Suppressor macrophage (primary cell): ENCODE data around the gene SCFD2.

Source experiments
- DNase-seq, 4 experiments: peaks; one replicate each; pipeline ENCODE4 v3.0.0-alpha.2; 2020 to 2022

Gene SCFD2

DNA sequence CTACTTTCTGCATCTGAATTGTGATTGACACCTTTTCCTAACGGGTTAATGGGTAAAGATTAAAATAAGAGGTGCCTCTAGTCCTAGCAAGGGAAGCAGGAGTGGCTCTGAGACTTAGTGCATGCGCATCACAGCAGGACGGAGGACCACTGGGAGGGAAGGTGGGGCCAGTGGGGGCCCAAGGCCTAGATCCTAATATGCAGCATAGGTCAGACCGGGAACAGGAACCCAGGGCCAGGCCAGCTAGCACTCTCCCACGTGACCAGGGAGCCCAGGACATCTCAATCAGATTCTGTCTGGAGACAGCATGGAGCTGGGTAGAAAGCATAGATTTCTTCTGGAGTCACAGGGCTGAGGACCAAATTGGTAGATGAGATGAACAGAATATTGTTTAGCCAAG, 448.0 kb downstream of the SCFD2 start:
- DNase-seq: no peak

DNA sequence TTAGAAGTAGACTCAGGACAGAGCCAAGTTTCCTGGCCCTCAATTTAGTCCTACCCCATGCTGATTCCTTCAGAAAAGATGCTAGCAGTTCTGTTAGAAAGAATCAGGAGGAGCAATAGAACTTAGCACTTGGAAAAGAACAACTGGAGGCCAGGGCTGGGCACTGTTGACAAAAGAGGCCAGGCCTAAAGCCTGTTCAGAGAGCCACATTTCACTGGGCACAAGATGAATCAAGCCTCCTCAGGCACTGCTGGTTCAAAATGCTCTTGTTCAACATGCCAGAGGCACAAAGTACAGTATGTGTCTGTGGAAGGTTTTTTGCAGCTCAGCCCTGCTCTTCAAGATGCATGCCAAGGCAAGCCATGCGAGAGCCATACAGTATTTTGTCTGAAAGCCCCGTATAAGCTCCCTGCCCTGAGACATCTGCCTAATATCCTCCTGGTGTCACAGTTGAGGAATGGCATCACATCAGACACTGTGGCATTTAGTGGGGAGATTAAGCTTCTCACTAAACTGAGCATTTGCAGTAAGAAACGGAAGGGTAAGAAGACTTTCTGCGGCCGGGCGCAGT, 450.0 kb downstream of the SCFD2 start:
- no peak for DNase-seq

DNA sequence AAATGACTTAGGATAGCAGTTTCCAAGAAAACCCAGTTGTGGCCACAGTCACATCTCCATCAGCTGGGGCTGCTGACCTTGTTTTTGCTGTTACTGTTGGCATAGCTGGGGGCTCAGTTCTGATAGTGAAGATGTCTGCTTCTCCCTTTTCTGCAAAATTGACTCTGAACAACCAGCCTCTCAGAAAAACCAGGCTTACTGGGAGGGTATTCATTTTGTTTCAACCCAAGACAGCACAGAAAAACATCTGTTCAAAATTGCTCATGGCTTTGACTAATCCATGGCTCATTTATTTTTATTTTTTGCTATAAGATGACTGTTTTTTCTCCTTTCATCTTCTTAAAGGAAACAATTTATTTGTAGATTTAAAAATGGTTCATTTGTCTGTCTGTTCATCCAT, 450.7 kb downstream of the SCFD2 start:
- DNase-seq: no peak

DNA sequence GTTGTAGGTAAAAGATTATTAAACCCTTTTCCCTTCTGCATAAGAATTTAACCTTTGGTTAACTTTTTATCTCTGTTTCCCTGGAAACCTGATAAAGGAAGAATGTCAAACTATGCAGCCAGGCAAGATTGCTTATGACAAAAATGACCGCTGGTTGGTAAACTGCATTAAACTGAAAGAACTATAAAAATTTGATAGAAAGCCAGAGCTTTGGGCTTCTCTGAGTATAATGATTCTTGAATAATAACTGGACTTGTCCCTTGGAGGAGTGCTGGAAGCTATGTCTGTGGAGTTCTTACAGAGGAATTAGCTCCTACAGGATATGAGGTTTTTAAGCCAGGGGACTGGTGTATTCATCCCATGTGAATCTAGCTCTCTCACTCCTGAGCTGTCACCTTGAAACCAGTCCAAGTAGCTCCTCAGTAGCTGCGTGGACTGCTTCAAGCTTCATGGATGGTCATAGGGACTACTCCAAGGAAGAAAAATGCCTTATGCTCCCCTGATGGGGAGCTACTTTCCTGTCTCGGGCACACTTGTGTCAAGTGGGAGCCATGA, 451.7 kb downstream of the SCFD2 start:
- no peak for DNase-seq

DNA sequence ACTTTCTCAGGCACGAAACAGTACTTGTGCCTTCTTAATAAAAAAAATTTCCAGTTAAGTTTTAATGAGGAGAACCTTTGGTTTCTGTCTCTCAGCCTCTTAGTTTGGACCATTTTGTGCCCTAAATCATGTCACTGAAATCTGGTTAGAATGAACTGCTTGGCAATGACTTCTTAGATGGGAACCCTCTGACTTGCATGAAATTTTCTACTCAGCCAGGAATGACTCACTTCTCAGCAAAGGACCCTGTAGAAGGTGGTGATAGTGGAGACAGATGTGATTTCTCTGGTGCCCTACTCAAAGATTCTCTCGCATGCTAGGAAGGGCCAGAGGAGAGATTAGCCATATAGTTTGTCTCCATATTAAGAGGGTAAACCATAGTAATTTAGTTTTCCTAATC, 453.3 kb downstream of the SCFD2 start:
- no peak for DNase-seq

DNA sequence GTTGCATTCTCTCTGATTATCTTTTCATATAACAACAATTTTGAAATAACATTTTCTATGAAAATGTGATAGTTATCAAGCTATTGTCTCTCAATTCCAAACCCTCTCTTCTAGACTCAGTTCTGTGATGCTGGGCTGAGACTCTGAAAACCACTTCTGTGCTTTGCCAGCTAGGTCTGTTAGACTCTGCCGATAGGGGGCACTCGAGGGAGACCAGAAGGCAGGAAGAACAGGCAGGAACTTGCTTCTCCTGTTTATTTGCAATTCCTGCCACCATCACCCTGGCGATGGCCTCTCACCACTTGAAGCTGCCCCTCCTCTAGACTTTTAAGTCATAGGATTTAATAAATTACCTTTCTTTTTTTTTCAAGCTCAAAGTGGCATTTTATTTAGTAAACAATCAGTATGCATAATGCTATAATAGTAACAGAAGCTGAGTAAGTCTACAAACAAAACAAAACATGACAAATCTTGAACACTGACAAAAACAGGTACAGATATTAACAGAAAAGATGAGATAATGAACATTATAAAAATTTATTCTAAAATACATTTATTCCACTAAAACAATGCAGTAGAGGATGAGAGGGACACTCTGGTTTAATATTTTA, 454.1 kb downstream of the SCFD2 start:
- DNase-seq: peak; percentile 75 to 89 (median 84)

DNA sequence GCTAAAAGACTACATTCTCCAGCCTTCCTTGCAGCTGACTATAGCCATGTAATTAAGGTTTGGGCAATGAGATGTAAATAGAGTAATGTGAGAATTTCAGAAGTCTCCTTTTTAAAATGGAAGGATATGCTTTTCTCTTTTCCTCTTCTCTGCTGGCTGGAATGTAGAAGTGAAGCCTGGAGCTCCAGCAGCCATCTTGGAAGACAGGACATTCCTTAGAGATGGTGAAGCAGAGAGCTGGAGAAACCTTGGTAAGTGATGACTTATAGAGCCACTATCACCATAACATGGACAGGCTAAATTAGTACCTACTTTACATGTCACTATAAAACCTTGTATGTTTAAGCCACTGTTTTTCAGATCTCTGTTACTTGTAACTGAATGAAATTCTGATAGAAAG, 455.7 kb downstream of the SCFD2 start:
- no peak for DNase-seq

DNA sequence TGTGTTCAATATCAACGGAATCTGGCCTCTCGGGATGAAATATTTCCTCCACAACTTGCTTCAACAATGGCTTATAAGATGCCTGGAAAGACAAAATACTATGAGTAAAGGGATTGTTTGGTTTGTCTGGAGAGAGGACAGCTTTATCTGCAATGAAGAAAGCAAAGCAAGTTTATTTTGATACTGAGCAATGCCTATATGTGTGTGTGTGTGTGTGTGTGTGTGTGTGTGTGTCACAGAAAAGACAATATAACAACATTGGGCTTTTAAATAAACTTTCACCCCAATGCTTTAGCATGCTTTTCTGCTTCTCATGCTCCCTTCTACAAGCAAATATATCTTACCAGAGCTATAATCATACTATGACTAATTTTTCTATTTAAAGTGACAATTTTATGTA, 458.4 kb downstream of the SCFD2 start:
- DNase-seq: no peak

DNA sequence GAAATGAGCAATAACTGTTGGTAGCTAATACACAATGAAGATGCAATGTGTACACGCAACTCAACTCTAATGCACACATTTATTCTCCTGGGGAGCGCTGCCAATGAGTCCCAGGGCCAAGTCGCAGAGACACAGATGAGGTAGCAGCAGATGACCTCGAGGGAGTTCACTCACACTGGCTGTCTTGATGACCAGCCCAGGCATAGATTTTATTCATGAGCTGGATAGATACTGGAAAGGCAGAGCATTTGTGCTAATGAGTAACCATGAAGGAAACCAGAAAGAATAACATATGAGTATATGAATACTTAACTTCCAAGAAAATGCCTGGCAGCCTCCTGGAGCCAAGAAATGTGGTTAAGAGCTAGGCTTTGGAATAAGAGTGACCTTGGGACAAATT, 461.4 kb downstream of the SCFD2 start:
- no peak for DNase-seq

DNA sequence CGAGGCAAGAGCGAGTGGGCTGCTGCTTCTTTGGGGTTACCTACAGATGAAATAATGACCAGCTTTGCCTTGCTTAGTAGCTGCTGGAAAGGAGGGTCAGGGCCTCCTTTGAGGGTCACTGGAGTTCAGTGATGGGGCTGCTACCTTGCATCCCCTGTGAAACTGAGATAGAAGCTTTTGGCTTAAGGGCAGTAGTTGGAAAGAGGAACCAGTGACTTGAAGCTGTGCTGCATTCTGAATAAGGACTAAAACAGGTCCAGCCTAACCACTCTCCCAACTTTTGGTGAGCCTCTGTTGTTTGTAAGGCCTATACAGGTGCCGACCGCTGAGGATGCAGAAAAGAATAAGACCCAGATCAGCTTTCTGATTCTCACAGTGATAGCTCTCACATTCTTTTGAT, 462.6 kb downstream of the SCFD2 start:
- DNase-seq: no peak

DNA sequence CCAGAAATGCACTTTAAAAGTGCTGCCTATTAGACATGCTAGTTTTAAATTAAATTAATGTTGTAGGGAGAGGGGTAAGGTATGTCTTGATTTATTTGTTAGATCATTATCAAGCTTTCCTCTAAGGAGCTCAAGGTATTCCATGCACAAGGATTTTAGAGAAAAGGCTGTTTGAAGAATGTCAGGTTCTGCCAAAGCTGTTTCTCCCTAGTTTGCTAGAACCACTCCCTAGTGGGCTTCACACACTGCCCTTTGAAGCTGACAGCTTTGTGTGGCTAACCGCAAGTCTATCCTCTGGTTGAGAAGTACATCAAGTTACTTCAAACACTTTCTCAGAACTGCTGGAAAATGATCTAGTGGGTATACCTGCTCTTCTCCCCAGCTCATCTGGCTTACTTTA, 471.4 kb downstream of the SCFD2 start:
- DNase-seq: no peak

DNA sequence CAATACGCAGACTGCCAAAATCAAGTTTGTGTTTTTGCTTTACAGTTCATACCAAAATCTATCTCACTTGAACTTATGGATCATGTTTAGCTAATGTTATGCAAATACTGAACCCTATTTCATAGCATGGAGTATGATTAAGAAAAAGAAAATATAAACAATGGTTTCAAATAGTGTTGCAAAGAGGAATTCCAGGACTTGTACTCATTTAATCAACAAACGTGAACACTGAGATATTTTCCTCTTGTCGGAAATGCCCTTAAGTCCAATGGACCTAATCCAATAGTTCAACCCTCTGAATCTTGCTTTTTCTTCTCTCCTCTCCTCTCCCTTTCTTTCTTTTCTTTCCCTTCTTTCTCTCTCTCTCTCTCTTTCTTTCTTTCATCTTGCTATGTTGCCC, 473.0 kb downstream of the SCFD2 start:
- no peak for DNase-seq

DNA sequence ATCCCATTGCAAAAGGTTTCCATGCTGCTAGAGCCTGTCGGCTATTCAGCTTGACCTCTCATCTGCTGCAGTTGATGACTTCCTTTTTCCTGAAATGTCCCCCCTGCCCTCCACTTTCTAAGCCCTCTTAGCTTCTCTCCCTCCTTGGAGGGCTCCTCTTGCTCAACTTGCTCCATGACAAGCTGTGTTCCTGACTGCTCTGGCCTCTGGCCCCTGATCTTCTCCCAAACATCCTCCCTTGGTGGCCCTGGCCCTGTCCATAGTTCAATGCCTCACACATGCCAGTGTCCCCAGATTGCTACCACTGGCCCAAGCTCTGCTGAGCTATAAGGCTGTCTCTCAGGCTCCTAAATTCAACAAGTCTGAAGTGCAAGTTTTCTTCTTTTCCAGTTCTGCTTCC, 474.1 kb downstream of the SCFD2 start:
- DNase-seq: no peak

DNA sequence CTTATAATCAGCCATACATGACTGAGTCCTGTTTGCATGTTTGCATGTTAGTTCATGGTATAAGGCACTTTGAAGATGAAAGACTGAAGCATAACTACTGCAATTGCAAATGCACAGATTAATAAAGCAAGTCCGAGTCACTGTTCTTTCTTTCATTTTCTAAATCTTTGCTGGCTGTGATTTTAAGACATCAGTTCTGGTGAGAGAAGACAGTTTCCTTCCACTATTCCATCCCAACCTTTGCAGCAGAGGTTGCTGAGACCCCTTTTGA, 475.4 kb downstream of the SCFD2 start:
- no peak for DNase-seq

DNA sequence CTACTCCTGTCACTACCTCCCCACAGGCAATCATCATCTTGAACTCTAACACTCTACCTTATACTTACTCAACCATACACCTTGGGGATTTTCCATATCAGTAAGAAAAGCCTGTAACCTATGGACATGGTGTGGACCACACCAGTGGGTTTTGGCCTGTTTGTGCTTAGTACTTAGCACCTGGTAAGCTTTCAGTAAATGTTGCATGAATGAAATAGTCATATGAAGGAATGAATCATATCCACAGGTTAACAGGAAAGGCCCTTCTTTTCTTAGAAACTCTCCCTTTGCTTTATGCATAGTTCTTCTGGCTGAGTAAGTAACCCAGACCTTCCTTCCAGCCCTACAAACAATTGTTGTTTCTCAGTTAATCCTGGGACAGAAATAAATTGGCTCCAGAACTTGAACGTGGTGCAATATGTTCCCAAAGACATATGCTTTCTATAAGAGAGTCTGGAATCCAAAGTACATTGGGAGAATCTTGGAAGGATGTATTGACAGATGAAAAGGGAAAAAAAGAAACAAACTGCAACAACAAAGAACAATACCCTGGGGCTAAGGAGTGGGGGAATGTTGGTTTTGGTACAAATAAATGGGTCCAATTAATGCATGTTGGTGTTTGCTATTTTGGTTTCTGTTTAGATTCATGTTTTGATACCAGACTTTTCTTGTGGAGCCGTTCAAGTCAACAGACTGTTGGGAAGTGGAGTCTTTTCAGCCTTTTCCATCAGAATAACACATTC, 475.9 kb downstream of the SCFD2 start:
- no peak for DNase-seq

DNA sequence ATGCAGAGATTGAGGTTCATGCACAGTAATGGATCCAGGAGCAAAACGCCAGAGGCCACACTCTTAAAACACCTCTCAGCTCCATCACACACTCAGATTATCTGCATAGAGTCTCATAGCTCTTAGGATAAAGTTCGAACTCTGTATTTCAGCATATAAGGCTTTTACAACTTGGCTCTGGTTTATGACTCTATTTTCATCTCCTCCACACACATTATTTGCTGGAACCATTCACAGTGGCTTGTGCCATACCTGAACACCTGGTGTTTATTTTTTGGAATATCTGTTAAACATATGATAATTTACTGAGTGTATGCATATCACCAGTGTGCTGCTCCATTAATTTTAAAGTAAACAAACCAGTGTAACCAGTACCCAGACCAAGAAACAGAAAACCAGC, 476.5 kb downstream of the SCFD2 start:
- no peak for DNase-seq

DNA sequence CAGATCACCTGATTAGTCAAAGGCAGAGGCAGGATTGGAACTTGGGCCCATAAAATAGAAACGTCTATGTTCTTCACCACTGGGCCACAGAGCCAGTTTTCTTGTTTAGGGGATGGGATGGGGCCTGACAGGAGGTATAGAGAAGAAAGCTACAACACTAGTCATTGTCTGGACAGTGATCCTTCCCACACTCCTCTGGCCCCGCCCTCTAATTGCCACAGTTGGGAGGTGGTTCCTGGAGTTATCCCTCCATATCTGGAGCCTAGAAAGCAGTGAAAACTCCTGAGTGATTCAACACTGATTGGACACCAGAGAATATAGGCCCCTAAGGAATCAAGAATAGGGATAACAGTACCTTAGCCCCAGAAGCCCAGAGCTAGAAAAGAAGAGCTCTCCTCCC, 480.9 kb downstream of the SCFD2 start:
- DNase-seq: no peak

DNA sequence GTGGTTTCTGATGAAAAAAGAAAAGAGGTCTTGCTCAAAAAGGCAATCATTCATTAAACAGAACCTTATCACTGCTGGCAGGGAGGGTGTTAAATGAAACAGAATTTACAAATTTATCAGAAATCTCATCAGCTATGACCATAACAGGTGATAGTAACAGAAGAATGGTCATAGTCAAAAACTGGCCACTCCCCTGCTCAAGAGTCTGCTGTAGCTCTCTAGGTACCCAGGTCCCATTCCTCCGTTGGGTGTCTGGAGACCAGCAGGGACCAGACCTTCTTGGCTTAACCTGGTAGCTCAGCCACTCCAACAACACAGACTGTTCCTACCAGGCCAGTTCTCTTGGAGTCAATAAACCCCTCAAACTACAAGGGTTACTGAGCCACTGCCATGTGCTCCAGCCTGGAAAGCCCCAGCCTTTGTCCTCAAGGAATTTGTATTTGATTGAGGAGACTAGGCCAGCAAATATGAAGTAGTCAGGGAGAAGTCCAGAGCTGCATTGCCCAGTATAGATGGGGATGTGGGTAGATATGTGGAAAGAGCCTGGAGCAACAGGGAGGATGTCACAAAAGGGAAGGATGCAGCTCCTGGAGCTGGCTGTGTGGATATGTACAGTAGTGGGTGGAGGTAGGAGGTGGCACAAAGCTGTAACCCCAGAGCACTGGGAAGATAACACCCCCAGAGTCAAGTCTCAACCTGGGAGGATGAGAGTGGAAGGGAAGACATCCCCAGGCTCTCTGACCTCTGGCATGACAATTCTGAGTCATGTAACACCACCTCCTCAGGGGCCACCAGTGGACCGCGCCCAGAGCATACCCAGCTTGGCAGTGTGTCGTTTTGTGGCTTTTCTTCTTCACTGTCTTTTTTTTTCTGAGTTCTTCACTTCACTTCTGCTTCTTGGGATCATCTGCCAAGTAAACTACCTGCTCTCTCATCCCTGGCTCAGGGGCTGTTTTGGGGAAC, 481.9 kb downstream of the SCFD2 start:
- DNase-seq: peak; percentile 32 to 73 (median 69)

DNA sequence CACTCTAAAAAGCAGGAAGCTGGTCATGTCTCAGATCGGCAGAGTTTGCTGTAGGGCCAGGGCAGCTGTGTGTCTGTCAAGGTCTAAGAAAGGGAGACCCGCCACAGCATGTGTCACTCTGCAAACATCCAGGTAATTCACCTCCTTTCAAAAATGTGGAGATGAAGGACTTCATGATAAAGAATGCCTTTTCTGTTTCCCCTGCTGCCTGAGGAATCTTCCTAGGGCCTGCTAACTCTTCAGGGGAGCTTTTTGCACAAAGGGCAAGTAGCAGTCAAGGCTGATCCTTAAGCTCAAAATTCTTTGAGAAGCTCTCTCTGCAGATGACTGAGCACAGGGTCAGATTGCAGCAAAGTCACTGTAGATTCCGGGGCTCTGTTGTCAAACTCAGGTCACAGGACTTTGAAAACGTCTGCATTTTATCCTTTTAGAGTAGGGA, 482.7 kb downstream of the SCFD2 start:
- no peak for DNase-seq

DNA sequence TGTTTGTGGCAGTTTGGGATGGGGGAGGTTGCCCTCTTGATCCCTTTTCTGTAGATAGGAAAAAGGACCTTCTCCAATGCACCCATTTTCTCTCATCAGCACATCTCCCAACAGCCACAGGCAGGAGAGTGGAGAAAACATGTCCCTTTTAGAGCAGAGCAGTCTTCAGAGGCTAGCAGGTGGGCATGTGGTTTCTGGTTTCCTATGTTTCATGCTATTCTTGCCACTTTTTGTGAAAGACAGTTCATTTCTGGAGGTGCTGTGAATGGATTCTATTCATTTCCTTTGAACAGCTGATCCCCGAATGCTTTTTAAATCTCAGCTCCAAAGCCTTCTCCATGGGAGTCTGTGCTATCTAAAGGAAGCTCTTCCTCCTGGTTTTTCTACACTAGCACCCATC, 484.9 kb downstream of the SCFD2 start:
- no peak for DNase-seq

DNA sequence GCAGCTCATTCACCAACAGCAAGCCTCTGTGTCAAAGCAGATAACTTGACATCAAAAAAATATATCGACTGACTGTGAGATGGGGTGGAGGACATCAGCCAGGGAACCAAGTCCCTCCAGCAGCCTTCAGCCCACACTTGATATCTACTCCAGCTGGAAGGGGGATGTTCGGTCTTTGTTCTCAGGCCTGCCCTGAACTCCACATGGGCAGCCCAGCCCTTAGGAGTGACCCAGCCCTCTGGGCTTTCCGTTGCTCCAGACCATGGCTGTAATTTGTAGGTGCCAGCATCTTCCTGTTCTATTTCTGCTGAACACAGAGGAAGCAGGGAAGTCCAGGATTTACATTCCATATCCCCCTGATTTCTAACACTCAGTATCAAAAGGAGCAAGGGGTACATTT, 486.4 kb downstream of the SCFD2 start:
- DNase-seq: no peak

DNA sequence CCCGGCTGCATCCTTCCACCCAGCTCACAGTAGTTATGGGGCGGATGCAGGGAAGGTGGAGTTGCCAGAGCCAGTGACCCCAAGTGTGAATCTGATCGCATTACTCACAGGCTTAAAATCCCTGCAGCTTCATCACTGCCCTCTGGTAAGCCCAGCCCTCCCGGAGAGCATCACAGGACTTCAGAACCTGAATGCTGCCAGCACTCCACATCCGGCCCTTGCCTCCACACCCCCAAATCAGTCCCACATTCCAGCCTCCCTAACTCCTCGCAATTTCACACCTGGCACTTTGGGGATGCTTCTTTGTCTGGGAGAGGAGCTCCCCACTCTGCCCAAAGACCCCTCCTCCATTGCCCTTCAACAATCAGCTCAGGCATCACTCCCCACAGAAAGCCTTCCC, 488.2 kb downstream of the SCFD2 start:
- no peak for DNase-seq

DNA sequence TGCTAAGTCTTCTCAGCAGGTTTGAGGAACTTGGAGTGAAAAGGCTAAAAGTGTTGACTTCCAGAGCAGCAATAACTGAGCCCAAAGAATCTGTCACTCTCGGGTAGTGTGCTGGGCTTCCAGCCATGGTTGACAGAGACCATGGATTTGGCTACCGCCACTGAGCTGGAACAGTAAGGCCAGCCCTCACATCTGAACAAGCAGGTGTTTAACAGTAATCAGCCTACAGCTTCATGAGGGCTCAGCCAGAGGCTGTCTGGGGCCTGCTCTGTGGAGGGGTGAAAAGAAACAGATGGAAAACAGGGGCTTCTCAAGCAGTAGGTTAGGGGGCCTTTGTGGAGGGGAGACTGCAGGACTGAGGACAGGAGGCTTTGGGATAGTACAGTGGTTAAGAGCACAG, 488.8 kb downstream of the SCFD2 start:
- DNase-seq: no peak
